GM12873 (cell line): Measurements from ENCODE around the gene ASCC3.

ENCODE experiments used
- CTCF ChIP-seq: IDR thresholded peaks from 2 replicates; pipeline ENCODE4 v1.5.1; 2012; ENCODE audit warnings: low read depth, mild to moderate bottlenecking, moderate library complexity, low read length, control low read depth; ENCODE audit not compliant: insufficient read depth; ENCODE audit errors: missing control alignments

The ASCC3 gene

GRCh38 chr6:100465701-100466409 is 415.3 kb downstream of the ASCC3 start:
- no peak for TF ChIP-seq CTCF

GRCh38 chr6:100464903-100465700 is 416.0 kb downstream of the ASCC3 start, which contains the start of gene SIM1:
Gene SIM1 (minus strand): TSS chr6:100464921. CDS start chr6:100463468, 1,453 bp downstream.
- no peak for TF ChIP-seq CTCF

- TF ChIP-seq CTCF, result no peak
Measured at GRCh38 chr6:100464162-100464851, 416.8 kb downstream of the ASCC3 start.

- TF ChIP-seq CTCF, result no peak
Measured at GRCh38 chr6:100463630-100464161, 417.4 kb downstream of the ASCC3 start.

GRCh38 chr6:100462706-100463629 is 418.2 kb downstream of the ASCC3 start:
- no peak for TF ChIP-seq CTCF

- no peak for TF ChIP-seq CTCF
Measured at GRCh38 chr6:100461917-100462705, 419.0 kb downstream of the ASCC3 start.
